HG02970 (cell line): ENCODE results near the gene ACSF3.
"Not testable (repeated sequence)": the region's sequence is repeated elsewhere in the genome, so short reads cannot be mapped to it uniquely, and the experiment has no call there.

Source experiments
- ATAC-seq: cut with Tn5 transposase; IDR thresholded peaks from one replicate; pipeline ENCODE4 v1.9.1; 2021; ENCODE audit warnings: mild to moderate bottlenecking, moderate library complexity, moderate number of reproducible peaks; ENCODE audit not compliant: unreplicated experiment, low FRiP score

ACSF3 gene

GRCh38 chr16:89154390-89155183, 60.9 kb downstream of the ACSF3 start:
- no peak for ATAC-seq

GRCh38 chr16:89155184-89155679, 61.6 kb downstream of the ACSF3 start:
- ATAC-seq = no peak

- ATAC-seq = no peak
These were observed 62.4 kb downstream of the ACSF3 start for GRCh38 chr16:89155851-89156739.

GRCh38 chr16:89156740-89157645, 63.3 kb downstream of the ACSF3 start:
- no peak for ATAC-seq

- no peak for ATAC-seq
These were observed 64.1 kb downstream of the ACSF3 start for GRCh38 chr16:89157778-89158177.

- ATAC-seq = no peak
These were observed 65.6 kb downstream of the ACSF3 start for GRCh38 chr16:89159066-89159849.

GRCh38 chr16:89159850-89160354, 66.2 kb downstream of the ACSF3 start:
- ATAC-seq = no peak

- no peak for ATAC-seq
These were observed 67.5 kb downstream of the ACSF3 start for GRCh38 chr16:89160977-89161701.

GRCh38 chr16:89161763-89162713, 68.4 kb downstream of the ACSF3 start:
- no peak for ATAC-seq

GRCh38 chr16:89163297-89163696, 69.6 kb downstream of the ACSF3 start:
- no peak for ATAC-seq

- no peak for ATAC-seq
These were observed 70.8 kb downstream of the ACSF3 start for GRCh38 chr16:89164436-89164835.

GRCh38 chr16:89164847-89165680, 71.4 kb downstream of the ACSF3 start:
- ATAC-seq = no peak

GRCh38 chr16:89165681-89165979, 72.0 kb downstream of the ACSF3 start:
- ATAC-seq = not testable (repeated sequence)

- ATAC-seq = no peak
These were observed 73.2 kb downstream of the ACSF3 start for GRCh38 chr16:89166696-89167424.

- ATAC-seq = no peak
These were observed 73.8 kb downstream of the ACSF3 start for GRCh38 chr16:89167425-89167941.
